GM21529 (cell line): ENCODE data around the gene CEP192.
A peak's percentile ranks its signal among the peaks of the same experiment; 100 is the strongest.
"Not testable (repeated sequence)": the region's sequence is repeated elsewhere in the genome, so short reads cannot be mapped to it uniquely, and the experiment has no call there.

Experiments
- ATAC-seq: cut with Tn5 transposase; IDR thresholded peaks from one replicate; pipeline ENCODE4 v1.9.1; 2021; ENCODE audit not compliant: unreplicated experiment

The CEP192 gene

GRCh38 chr18:13096232-13096631, 105.1 kb downstream of the CEP192 start:
- ATAC-seq, result no peak

- no peak for ATAC-seq
These were observed 105.6 kb downstream of the CEP192 start for GRCh38 chr18:13096719-13097118.

DNA sequence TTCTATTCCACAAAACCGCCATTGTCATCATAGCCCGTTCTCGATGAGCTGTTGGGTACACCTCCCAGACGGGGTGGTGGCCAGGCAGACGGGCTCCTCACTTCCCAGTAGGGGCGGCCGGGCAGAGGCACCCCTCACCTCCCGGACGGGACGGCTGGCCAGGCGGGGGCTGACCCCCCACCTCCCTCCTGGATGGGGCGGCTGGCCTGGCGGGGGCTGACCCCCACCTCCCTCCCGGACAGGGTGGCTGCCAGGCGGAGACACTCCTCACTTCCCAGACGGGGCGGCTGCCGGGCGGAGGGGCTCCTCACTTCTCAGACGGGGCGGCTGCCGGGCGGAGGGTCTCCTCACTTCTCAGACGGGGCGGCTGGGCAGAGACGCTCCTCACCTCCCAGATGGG, 106.9 kb downstream of the CEP192 start:
- ATAC-seq, result not testable (repeated sequence)

DNA sequence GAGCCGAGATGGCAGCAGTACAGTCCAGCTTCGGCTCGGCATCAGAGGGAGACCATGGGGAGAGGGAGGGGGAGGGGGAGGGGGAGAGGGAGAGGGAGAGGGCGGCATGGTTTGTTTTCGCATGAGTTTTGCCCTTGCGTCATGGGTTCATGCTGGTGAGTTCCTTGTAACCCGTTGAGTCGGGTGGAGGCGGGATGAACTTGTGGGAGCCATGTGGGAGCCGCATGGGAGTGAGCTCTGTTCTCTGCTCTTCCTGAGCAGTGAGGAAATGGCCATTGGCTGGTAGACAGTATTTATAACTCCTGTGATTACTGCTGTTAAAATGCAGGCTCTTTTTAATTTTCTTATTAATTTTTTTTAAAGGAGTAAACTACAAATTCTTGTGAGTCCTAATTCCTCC, 108.0 kb downstream of the CEP192 start:
- no peak for ATAC-seq

GRCh38 chr18:13100942-13101658, 109.9 kb downstream of the CEP192 start:
- no peak for ATAC-seq

DNA sequence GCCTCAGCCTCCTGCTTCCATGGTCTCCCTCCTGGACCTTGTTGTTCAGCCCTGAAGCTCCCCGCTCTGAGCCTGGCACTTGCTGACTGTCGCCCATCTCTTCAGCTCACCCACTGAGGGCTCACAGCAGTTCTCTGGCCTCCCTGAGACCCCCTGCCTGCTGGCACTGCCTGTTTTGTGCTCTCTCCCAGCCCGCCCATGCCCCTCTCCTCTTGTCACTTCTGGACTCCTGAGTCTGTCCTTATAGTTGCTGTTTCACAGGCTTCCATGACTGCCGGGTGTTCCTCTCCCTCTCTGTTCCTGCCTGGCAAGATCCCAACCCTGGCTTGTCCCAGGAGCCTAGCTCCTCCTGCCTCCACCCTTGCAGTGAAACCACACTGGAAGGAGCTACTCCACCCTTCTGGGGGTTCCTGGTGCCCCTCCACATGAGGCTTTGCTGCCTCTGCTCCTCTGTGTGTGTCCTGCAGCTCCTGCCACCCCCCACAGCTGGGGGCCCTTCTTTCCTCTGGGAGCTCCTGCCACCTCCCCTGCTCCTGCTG, 110.6 kb downstream of the CEP192 start:
- ATAC-seq, result no peak

DNA sequence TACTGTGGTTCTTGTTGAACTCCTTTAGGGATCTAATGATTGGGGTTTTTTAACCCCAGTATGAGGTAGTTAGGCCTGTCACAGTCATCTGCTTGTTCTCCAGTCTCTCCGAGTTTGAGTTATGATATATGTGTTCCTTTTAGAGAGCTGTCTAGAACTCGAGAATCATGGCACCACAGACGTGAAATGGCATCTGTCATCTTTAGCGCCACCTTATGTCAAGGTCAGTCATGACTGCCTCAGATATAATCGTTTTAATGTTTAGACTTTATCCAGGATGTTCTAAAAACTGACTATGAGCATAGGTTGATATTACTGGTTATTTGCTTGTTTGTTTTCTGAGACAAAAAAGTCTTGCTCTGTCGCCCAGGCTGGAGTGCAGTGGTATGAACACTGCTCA, 112.2 kb downstream of the CEP192 start:
- ATAC-seq, result no peak

DNA sequence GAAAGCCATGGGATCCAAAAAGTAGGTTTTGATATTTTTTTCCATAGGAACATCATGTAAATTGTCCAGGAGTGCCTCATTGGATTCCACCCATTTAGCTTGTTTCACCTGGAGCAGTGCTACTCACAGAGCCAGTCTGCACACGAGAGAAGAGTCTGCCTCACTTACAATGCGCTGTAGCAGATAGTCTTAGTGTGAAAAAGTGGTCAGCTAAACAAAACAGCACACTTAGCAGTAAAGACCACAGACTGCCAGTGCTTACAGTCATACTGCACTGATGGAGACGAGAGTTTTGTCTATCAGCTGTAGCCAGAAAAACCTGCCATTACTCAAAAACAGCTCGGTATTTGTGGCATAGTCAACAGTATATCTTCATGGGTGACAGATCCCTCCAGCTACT, 113.9 kb downstream of the CEP192 start:
- ATAC-seq, result no peak

- ATAC-seq, result no peak
These were observed 115.9 kb downstream of the CEP192 start for GRCh38 chr18:13107074-13107473.

- no peak for ATAC-seq
These were observed 117.2 kb downstream of the CEP192 start for GRCh38 chr18:13108330-13108729.

GRCh38 chr18:13110559-13110958, 119.4 kb downstream of the CEP192 start:
- no peak for ATAC-seq

GRCh38 chr18:13112982-13113381, 121.8 kb downstream of the CEP192 start:
- no peak for ATAC-seq

DNA sequence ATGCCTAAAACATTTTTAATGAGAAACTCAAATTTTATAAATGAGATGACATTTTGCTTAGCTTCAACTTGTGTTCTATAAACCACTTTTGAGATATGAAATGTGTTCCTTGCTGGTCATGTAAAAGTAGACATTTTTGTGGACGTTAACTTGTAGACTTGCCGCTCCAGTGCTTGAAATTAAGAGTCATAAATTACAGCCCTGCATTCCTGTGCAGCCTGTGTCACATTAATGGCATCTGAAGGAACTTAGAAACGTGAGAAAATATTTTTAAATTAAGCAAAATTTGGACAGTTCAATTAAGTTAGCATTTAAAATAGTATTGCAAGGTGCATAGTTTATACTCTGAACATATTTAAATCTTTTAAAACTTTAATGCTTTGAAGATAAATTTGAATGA, 129.1 kb downstream of the CEP192 start:
- no peak for ATAC-seq

- no peak for ATAC-seq
These were observed 129.8 kb downstream of the CEP192 start for GRCh38 chr18:13120983-13121441.

DNA sequence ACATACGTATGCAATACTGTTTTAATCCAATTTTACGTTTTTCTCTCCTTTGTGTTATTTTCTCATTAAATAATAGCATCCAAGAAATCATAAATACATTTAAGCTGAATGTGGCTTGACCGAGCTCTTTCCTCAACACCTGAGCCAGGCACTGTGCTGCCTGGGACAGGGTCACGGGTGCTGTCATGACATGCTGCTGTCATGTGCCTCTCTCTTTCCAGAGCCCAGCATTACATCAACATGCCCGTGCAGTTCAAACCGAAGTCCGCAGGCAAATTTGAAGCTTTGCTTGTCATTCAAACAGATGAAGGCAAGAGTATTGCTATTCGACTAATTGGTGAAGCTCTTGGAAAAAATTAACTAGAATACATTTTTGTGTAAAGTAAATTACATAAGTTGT, 133.2 kb downstream of the CEP192 start:
- no peak for ATAC-seq

GRCh38 chr18:13125191-13125590, 134.0 kb downstream of the CEP192 start:
- no peak for ATAC-seq

GRCh38 chr18:13126966-13127598, 135.9 kb downstream of the CEP192 start:
- ATAC-seq, result no peak

DNA sequence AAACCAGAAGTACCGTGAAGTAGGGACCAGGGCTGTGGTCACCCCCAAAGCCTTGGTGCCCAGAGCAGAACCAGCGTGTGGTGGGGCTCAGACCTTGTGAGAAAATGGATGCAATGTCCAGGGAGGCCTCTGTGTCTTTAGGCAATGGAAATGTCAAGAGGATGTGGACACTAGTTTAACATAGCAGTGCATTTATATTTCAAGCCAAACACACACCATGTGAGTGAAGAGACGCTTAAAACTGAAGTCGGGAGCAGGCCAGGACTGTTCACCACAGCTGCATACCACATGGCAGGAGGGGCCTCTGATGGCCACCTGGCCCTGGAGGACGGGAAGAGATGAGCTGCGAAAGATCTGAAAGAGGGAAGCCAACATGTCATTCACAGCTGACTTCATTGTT, 140.1 kb downstream of the CEP192 start:
- ATAC-seq, result no peak

DNA sequence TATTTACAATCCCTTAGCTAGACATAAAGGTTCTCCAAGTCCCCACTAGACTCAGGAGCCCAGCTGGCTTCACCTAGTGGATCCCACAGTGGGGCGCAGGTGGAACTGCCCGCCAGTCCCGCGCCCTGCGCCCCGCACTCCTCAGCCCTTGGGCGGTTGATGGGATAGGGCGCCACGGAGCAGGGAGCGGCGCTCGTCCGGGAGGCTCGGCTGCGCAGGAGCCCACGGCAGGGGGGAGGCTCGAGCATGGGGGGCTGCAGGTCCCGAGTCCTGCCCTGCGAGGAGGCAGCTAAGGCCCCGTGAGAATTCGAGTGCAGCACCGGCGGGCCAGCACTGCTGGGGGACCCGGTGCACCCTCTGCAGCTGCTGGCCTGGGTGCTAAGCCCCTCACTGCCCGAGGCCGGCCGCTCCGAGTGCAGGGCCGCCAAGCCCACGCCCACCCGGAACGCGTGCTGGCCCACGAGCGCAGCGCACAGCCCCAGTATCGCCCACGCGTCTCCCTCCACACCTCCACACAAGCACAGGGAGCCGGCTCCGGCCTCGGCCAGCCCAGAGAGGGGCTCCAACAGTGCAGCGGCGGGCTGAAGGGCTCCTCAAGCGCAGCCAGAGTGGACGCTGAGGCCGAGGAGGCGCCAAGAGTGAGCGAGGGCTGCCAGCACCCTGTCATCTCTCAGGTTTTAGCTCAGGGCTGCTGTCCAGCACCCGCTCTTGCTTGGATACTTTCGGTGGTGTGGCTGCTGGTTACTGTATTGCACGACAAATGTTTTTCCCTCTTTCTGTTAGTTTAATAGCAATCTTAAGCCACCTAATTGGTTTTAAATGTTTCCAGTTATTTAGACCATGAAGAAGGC, 143.6 kb downstream of the CEP192 start:
- ATAC-seq, result no peak

DNA sequence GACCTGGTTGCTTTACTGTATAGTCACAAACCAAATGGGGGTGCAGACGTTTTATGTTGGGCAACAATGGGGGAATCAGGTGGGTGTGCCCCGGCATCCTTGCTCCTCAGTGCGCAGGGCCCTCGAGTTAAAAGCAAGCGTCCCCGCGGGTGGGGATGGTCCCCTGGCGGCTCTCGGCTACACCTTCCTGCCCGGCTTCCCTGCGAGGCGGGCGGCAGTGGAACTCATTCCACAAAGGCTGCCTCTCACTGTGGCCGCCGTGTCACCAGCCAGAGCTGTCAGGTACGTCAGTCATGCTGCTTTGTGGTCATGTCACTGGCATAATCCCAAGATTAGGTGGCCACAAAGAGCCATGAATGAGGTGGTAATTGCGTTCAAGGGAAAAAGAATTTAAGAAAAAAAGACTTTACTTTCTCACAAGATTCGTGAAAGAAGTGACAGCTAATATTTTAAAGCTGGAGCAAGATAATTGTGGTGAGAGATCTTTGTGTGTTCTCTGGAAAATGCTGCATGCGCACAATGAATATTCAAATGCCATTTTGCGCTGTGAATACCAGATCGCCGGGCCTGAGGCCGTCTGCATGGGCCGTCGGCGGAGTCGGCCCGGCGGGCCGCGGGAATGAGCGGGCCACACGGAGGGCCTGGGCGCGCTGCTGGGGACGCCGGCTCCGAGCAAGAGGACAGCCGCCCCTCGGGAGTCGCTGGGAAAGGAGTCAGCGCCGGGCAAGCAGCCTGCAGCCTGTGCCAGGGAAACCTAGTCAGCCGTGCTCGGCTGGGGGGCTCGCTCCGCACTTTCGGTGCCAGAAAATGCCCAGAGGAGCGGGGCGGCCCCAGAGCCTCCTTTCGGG, 145.1 kb downstream of the CEP192 start:
- peak; percentile 10 for ATAC-seq
